Activated naive CD4-positive, alpha-beta T cell treated with anti-CD3 and anti-CD28 coated beads for 36 hours (primary cell): ENCODE data around the gene NHLRC2. TPM values are rescaled to one million over a fixed set of nuclear protein-coding genes. Genes with fewer than 3 reads are reported as not detected.
"Not testable (repeated sequence)": the region's sequence is repeated elsewhere in the genome, so short reads cannot be mapped to it uniquely, and the experiment has no call there.

Source experiments
- CTCF ChIA-PET: fragments of 350-600 bp; sonication (Branson Sonifier 250); formaldehyde crosslinking; loops from one replicate; lab custom pipeline; 2021; ENCODE audit warnings: antibody characterized with exemption; lab: Charles Lee
- DNase-seq: peaks from one replicate; pipeline ENCODE4 v3.0.0-alpha.2; 2020
- H3K27ac Mint-ChIP-seq: one replicate; pipeline ENCODE4 v1.8.0; 2021; ENCODE audit warnings: mild to moderate bottlenecking, mixed read lengths
- H3K27me3 Mint-ChIP-seq: one replicate; pipeline ENCODE4 v1.8.0; 2021; ENCODE audit warnings: low read depth, mixed read lengths
- H3K36me3 Mint-ChIP-seq: one replicate; pipeline ENCODE4 v1.8.0; 2021; ENCODE audit warnings: low read depth, mixed read lengths
- H3K4me1 Mint-ChIP-seq: one replicate; pipeline ENCODE4 v1.8.0; 2021; ENCODE audit warnings: low read depth, mixed read lengths
- H3K4me3 Mint-ChIP-seq: one replicate; pipeline ENCODE4 v1.8.0; 2021; ENCODE audit warnings: mild to moderate bottlenecking, moderate library complexity, mixed read lengths
- H3K9me3 Mint-ChIP-seq: one replicate; pipeline ENCODE4 v1.8.0; 2021; ENCODE audit warnings: mixed read lengths
- intact Hi-C: fragments of 100-400 bp; cut with micrococcal nuclease; formaldehyde crosslinking; loops from one replicate; pipeline ENCODE4 v1.15.1; 2023
- total RNA-seq, 2 experiments: library from RNA; stranded (reverse); gene quantifications; one replicate each; pipeline ENCODE4 v1.2.3, GENCODE V29; 2021

Gene NHLRC2, protein sequence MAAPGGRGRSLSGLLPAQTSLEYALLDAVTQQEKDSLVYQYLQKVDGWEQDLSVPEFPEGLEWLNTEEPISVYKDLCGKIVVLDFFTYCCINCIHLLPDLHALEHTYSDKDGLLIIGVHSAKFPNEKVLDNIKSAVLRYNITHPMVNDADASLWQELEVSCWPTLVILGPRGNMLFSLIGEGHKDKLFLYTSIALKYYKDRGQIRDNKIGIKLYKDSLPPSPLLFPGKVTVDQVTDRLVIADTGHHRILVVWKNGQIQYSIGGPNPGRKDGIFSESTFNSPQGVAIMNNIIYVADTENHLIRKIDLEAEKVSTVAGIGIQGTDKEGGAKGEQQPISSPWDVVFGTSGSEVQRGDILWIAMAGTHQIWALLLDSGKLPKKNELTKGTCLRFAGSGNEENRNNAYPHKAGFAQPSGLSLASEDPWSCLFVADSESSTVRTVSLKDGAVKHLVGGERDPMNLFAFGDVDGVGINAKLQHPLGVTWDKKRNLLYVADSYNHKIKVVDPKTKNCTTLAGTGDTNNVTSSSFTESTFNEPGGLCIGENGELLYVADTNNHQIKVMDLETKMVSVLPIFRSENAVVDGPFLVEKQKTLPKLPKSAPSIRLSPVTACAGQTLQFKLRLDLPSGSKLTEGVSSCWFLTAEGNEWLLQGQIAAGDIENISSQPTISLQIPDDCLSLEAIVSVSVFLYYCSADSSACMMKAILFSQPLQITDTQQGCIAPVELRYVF
- total RNA-seq: 10 to 100 TPM; 12.6 to 13.9 TPM

DNA sequence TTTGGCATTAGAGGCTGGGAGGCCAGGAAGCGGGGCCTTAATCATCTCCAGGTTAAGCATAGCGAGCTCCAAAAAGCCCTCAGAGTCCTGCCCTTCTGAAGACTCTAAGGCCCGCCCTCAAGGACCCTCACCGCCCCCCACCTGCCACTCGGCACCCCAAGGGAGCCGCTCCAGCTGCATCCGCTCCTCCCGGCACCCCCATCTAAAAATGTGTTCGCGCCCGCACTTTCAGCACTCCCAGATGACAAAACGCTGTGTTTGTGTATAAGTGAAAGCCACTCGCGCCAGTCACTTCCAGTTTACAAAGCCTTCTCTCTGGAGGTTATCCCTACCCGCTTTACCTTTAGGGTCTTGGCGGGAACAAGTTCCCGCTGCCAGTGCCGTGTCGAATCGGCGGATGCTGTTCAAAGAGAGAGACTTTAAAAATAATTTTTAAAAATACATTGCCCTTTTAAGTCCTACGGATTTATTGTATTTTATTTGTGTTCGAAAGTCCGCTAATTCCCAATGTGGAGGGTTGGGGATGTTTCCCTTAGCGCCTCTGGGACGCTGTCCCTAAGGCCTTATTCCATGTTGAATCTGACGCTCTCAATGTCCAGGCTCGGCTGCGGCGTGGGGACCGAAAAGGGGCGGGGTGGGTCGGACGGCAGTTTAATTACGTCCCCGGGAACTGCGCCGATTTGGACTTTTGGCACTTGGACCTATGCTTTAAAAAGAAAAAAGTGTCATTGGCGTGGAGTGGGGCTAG is at the start of gene NHLRC2, which contains the start of gene DCLRE1A:
NHLRC2 (plus strand) TSS at position 649 of the 748 bp plus-strand sequence. CDS start 212 bp downstream, outside the sequence.
DCLRE1A (minus strand) TSS at position 70 of the 748 bp plus-strand sequence. CDS start 900 bp downstream, outside the sequence.
- peak; percentile 67 for DNase-seq
- H3K27ac Mint-ChIP-seq: peak within 1 kb of the TSS; percentile 98
- peaks cover 35% of the 10 kb centered on the region for H3K4me1 Mint-ChIP-seq
- no peaks in the 10 kb centered on the region for H3K9me3 Mint-ChIP-seq
- H3K27me3 Mint-ChIP-seq: no peaks in the 10 kb centered on the region
- CTCF ChIA-PET: interaction anchor here (0.6 kb wide), 1 partner anchor 37 kb away, joined by 3 read pairs; no protein-coding TSS in a partner anchor
- H3K4me3 Mint-ChIP-seq: peak within 1 kb of the TSS; percentile 95
- intact Hi-C loops: loop anchor here (1.0 to 10.0 kb wide), 10 partner anchors 57 to 968 kb away; partner anchors contain the start of genes CCDC186 and FHIP2A
- peaks cover 11% of the 10 kb centered on the region for H3K36me3 Mint-ChIP-seq

DNA sequence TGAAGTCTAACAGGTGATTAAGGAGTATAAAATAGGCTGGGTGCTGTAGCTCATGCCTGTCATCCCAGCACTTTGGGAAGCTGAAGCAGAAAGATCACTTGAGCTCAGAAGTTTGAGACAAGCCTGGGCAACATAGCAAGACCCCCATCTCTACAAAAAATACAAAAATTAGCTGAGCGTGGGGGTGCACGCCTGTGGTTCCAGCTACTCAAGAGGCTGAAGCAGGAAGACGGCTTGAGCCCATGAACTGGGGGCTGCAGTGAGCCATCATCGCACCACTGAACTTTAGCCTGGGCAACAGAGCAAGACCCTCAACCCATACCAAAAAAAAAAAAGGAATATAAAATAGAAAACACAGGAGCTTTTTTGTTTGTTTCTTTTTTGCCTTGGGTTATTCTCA is 48.0 kb upstream of the NHLRC2 start:
- Mint-ChIP-seq H3K9me3 (no peaks in the 10 kb centered on the region), H3K4me1 (no peaks in the 10 kb centered on the region), H3K36me3 (no peaks in the 10 kb centered on the region), H3K27ac (no peak overlapping the region), H3K27me3 (peaks cover 12% of the 10 kb centered on the region), H3K4me3 (no peak overlapping the region)
- CTCF ChIA-PET: interaction anchor here (0.5 to 1.6 kb wide), 2 partner anchors 10 to 283 kb away, joined by 3 to 7 read pairs; no protein-coding TSS in a partner anchor
- DNase-seq: no peak
- intact Hi-C loops: no loop called here

DNA sequence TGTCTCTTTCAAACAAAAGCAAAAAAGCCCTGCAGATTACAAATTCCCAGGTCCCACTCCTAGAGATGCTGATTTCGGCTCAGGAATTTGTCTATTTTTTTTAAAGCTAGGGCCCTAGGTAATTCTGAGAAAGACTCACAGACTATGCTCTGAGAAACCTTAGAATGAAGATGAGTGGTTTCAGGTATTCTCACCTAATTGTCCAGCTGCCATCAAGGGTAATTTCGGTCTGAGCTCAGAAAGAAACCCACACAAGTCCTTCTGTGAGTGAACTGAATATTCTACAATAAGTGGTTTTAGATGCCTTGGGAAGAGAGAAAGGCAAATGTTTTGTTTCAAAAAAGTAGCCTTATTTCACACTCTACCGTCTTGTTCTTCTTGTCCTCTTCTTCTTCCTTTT is 46.3 kb upstream of the NHLRC2 start:
- no peaks in the 10 kb centered on the region for H3K36me3 Mint-ChIP-seq
- H3K4me1 Mint-ChIP-seq: no peaks in the 10 kb centered on the region
- CTCF ChIA-PET: interaction anchor here (1.1 kb wide), 1 partner anchor 34 kb away, joined by 5 read pairs; no protein-coding TSS in a partner anchor
- no peak overlapping the region for H3K27ac Mint-ChIP-seq
- no peaks in the 10 kb centered on the region for H3K9me3 Mint-ChIP-seq
- intact Hi-C loops: no loop called here
- H3K27me3 Mint-ChIP-seq: peaks cover 20% of the 10 kb centered on the region
- no peak for DNase-seq
- no peak overlapping the region for H3K4me3 Mint-ChIP-seq

DNA sequence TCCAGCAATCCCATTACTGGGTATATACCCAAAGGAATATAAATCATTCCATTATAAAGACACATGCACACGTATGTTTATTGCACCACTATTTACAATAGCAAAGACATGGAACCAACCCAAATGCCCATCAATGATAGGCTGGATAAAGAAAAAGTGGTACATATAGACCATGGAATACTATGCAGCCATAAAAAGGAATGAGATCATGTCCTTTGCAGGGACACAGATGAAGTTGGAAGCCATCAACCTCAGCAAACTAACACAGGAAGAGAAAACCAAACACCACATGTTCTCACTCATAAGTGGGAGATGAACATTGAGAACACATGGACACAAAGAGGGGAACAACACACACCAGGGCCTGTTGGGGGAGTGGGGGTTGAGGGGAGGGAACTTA is 39.8 kb upstream of the NHLRC2 start:
- H3K9me3 Mint-ChIP-seq, DNase-seq, H3K36me3 Mint-ChIP-seq, H3K4me3 Mint-ChIP-seq, intact Hi-C loops, H3K27ac Mint-ChIP-seq, H3K4me1 Mint-ChIP-seq, CTCF ChIA-PET: not testable (repeated sequence)
- H3K27me3 Mint-ChIP-seq: peaks cover 13% of the 10 kb centered on the region

DNA sequence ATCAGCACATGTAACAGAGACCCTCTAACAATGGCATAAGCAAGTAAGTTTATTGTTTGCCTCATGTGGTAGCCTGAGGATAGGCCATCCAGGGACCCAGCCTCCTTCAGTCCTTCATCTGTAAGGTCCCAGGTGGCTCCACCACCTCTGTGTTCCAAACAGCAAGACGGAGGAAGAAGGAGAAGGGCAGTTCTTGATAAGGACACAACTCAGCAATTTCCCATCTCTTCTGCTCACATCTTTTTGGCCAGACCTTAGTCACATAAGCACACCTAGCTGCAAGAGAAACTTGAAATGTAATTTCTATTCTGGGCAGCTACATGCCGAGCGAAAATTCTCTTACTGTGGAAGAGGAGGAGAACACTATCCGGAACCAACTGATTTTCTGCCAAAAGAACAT is 34.5 kb upstream of the NHLRC2 start:
- H3K27ac Mint-ChIP-seq: no peak overlapping the region
- CTCF ChIA-PET: no interaction called here
- no peaks in the 10 kb centered on the region for H3K4me1 Mint-ChIP-seq
- no peak for DNase-seq
- no peaks in the 10 kb centered on the region for H3K36me3 Mint-ChIP-seq
- H3K27me3 Mint-ChIP-seq: peaks cover 4% of the 10 kb centered on the region
- intact Hi-C loops: no loop called here
- H3K9me3 Mint-ChIP-seq: no peaks in the 10 kb centered on the region
- H3K4me3 Mint-ChIP-seq: no peak overlapping the region

DNA sequence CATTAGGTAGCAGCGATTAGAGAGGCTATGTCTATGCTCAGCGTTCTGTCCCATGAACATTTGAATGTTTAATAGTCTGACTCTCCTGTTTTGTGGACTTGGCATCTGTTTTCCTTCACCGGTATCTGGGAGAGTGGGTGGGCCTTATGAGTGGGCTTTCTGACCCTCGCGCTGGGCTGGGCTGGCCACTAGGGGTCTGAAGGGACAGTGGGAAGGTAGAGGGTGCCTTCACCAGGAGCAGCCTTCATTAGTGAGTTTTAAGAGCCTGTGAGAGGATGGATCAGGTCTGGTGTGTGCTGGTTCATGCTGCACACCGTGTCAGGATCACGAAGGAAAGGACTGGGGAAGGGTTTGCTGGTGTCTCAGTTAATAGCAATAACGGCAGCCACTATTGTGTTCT is 34.0 kb upstream of the NHLRC2 start:
- Mint-ChIP-seq H3K36me3 (no peaks in the 10 kb centered on the region), H3K4me1 (no peaks in the 10 kb centered on the region), H3K27me3 (peaks cover 4% of the 10 kb centered on the region), H3K27ac (no peak overlapping the region), H3K9me3 (no peaks in the 10 kb centered on the region), H3K4me3 (no peak overlapping the region)
- DNase-seq: no peak
- intact Hi-C loops: no loop called here
- CTCF ChIA-PET: no interaction called here

DNA sequence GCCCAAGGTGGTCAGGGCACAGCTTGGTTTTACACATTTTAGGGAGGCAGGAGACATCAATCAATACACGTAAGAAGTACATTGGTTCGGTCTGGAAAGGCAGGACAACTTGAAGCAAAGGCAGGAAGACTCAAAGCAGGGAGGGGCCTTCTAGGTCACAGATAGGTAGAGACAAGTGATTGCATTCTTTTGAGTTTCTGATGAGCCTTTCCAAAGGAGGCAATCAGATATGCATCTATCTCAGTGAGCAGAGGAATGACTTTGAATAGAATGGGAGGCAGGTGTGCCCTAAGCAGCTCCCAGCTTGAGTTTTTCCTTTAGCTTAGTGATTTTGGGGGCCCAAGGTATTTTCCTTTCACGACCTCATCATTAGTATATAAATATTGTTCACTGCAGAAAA is 33.2 kb upstream of the NHLRC2 start:
- CTCF ChIA-PET, H3K36me3 Mint-ChIP-seq, H3K27ac Mint-ChIP-seq, H3K4me3 Mint-ChIP-seq, DNase-seq, H3K9me3 Mint-ChIP-seq, intact Hi-C loops, H3K4me1 Mint-ChIP-seq, H3K27me3 Mint-ChIP-seq: not testable (repeated sequence)

DNA sequence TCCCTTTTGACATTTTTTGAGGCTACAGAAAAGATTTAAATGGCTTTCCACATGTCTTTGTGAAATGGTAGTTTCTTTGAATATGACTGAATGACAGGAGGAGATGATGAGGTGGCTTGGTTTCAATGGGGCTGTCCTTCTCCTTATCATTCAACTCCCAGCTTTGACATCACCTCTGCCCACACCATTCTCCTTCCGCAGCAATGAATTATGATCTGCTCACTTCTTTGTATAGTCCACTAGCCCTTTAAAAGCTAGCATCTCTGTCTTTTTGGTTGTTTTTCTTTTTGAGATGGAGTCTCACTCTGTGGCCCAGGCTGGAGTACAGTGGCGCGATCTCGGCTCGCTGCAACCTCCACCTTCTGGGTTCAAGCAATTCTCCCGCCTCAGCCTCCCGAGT is 32.3 kb upstream of the NHLRC2 start:
- Mint-ChIP-seq H3K4me1 (no peaks in the 10 kb centered on the region), H3K27ac (no peak overlapping the region), H3K27me3 (peaks cover 4% of the 10 kb centered on the region), H3K36me3 (no peaks in the 10 kb centered on the region), H3K9me3 (no peaks in the 10 kb centered on the region), H3K4me3 (no peak overlapping the region)
- intact Hi-C loops: no loop called here
- no peak for DNase-seq
- CTCF ChIA-PET: no interaction called here

DNA sequence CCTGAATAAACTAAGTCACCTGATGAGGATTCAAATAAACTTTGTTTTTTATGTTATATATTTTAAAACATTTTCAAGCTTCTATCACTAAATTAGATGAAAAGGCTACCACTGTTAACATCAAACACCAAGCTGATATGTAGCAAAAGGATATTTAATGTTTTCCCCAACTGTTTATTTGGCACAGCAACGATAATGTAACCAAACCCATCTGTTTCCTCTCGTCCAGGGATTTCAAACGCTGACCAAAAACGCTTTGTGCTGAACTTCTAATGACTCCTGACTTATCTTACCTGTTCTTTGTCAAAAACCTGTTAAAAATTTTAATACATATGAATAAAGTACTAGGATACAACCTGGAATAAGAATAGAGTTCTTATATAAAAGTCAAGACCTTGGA is 31.1 kb upstream of the NHLRC2 start:
- intact Hi-C loops: no loop called here
- no peak overlapping the region for H3K27ac Mint-ChIP-seq
- H3K4me1 Mint-ChIP-seq: no peaks in the 10 kb centered on the region
- CTCF ChIA-PET: no interaction called here
- H3K36me3 Mint-ChIP-seq: no peaks in the 10 kb centered on the region
- DNase-seq: no peak
- no peaks in the 10 kb centered on the region for H3K9me3 Mint-ChIP-seq
- H3K27me3 Mint-ChIP-seq: peaks cover 4% of the 10 kb centered on the region
- H3K4me3 Mint-ChIP-seq: no peak overlapping the region

DNA sequence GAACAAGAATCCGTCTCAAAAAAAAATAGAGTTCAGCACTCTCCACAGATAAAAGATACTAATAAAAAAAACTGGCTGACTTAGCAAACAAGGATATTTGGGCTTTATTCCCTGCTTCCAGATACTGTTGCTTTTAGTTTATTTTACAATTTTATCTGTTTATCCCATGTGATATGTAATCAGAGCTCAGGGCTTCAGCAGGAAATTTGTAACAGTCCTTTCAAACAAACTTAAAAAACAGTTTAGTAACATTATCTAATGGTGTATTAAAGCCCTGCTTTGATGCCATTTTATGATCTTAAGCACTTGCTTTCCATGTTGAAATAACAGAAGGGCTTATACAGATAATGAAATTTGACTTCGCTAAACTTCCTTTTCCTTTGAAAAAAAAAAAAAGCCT is 28.7 kb upstream of the NHLRC2 start:
- Mint-ChIP-seq H3K36me3 (no peaks in the 10 kb centered on the region), H3K9me3 (no peaks in the 10 kb centered on the region), H3K4me1 (no peaks in the 10 kb centered on the region), H3K27ac (no peak overlapping the region), H3K27me3 (peaks cover 4% of the 10 kb centered on the region), H3K4me3 (no peak overlapping the region)
- no peak for DNase-seq
- CTCF ChIA-PET: no interaction called here
- intact Hi-C loops: no loop called here

DNA sequence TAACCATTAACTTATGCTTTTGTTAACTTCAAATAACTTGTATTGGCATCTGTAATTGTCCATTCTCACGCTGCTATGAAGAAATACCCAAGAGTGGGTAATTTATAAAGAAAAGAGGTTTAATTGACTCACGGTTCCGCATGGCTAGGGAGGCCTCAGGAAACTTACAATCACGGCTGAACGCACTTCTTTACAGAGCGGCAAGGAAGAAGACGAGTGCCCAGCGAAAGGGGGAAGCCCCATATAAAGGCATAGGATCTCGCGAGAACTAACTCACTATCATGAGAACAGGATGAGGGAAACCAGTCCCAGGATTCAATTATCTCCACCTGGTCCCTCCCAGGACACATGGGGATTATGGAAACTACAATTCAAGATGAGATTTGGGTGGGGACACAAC is 25.9 kb upstream of the NHLRC2 start:
- intact Hi-C loops, H3K4me1 Mint-ChIP-seq, H3K27me3 Mint-ChIP-seq, H3K4me3 Mint-ChIP-seq, H3K9me3 Mint-ChIP-seq, DNase-seq, H3K27ac Mint-ChIP-seq, H3K36me3 Mint-ChIP-seq, CTCF ChIA-PET: not testable (repeated sequence)

DNA sequence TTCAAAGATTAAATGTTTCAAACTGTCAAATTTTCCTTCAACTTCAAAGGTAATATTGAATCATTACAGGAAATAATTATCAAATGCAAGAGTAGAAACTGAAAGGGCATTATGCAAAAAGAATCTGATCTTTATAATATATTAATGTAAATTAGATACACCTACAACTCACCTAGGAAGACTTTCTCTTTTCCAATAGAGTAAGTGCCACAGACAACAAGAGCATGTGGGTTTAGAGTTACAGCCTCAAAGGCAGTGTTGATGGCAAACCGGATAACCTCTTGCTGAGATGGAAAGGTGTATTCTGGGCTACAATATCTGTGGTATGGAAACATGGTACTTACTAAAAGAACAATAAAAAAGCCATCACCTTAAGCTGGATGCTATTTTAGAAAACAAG is 12.3 kb upstream of the NHLRC2 start:
- CTCF ChIA-PET: no interaction called here
- no peaks in the 10 kb centered on the region for H3K27me3 Mint-ChIP-seq
- DNase-seq: no peak
- intact Hi-C loops: no loop called here
- peaks cover 7% of the 10 kb centered on the region for H3K4me1 Mint-ChIP-seq
- peaks cover 28% of the 10 kb centered on the region for H3K36me3 Mint-ChIP-seq
- H3K4me3 Mint-ChIP-seq: no peak overlapping the region
- H3K27ac Mint-ChIP-seq: no peak overlapping the region
- H3K9me3 Mint-ChIP-seq: no peaks in the 10 kb centered on the region
